K562 (cell line): Measurements from ENCODE around the gene PFKP. TPM values are rescaled to one million over a fixed set of nuclear protein-coding genes. Genes with fewer than 3 reads are reported as not detected.

Experiments
- ATAC-seq: fragments of 200-7000 bp; cut with Tn5 transposase; 3 replicates; pipeline ENCODE4 v1.9.1; 2020; ENCODE audit warnings: moderate library complexity
- BruUV-seq: library from RNA; stranded (reverse); fragments of 400-500 nt; replicated peaks from 2 replicates; lab custom pipeline; 2021; lab: Mats Ljungman, UMichigan
- CTCF ChIA-PET: fragments of 300-600 bp; formaldehyde crosslinking; extraction: SDS; loops from one replicate; lab custom pipeline; 2021; ENCODE audit warnings: low intra/inter-chr PET ratio; lab: Yijun Ruan, JAX
- POLR2A ChIA-PET: fragments of 300-600, 350-650 bp; sonication (Branson Sonifier 250); formaldehyde crosslinking; extraction: SDS; loops from one replicate; lab custom pipeline; 2021; ENCODE audit warnings: antibody characterized with exemption, inconsistent platforms; lab: Yijun Ruan, JAX
- DNase-seq, 4 experiments: peaks; one replicate each; pipeline versions ENCODE4 v3.0.0 to v3.0.0-alpha.2; 2011 to 2018; ENCODE audit warnings: low spot score in 3 of 4, mixed read lengths in 3 of 4; ENCODE audit errors: extremely low read depth in 1 of 4
- FAIRE-seq: peaks from 2 replicates; lab custom pipeline; 2011; peaks lifted over from hg19 to GRCh38; lab: Jason Lieb, UNC
- H2AFZ ChIP-seq: 2 replicates; pipeline ENCODE4 v1.6.0; 2011; ENCODE audit warnings: low read depth, low read length, control low read depth, inconsistent platforms
- H3K27ac ChIP-seq: fragments of 200-600 bp; 3 replicates; pipeline ENCODE4 v1.8.0; 2011; ENCODE audit warnings: low read depth, mild to moderate bottlenecking, control low read depth, inconsistent platforms, low read length, moderate library complexity, mixed read lengths; ENCODE audit errors: extremely low read depth
- H3K27me3 ChIP-seq, 2 experiments: fragments of 300-600 bp in 1 of 2; 2 replicates in 1 of 2; 3 replicates in 1 of 2; pipeline versions ENCODE4 v1.6.0 to v1.8.0; 2011; ENCODE audit warnings: inconsistent platforms in 2 of 2, low read length in 2 of 2, mild to moderate bottlenecking in 1 of 2, mixed read lengths in 1 of 2, moderate library complexity in 1 of 2; ENCODE audit not compliant: control insufficient read depth in 2 of 2, insufficient read depth in 2 of 2
- H3K36me3 ChIP-seq: fragments of 300-600 bp; 3 replicates; pipeline ENCODE4 v1.8.0; 2011; ENCODE audit warnings: mild to moderate bottlenecking, low read length, inconsistent platforms; ENCODE audit not compliant: control insufficient read depth, insufficient read depth
- H3K4me1 ChIP-seq, 2 experiments: fragments of 200-600 bp in 1 of 2; replicated peaks in 1 of 2; 2 replicates in 1 of 2; 3 replicates in 1 of 2; pipeline versions ENCODE4 v1.5.1 to v1.8.0; 2011; ENCODE audit warnings: inconsistent platforms in 2 of 2, low read length in 2 of 2, mild to moderate bottlenecking in 1 of 2, mixed read lengths in 1 of 2, moderate library complexity in 1 of 2; ENCODE audit not compliant: control insufficient read depth in 2 of 2, insufficient read depth in 2 of 2
- H3K4me2 ChIP-seq: 2 replicates; pipeline ENCODE4 v1.6.1; 2011; ENCODE audit warnings: low read length, control low read depth, inconsistent platforms, mixed read lengths; ENCODE audit not compliant: insufficient read depth
- H3K4me3 ChIP-seq: fragments of 200-600 bp; sonication (generic), shearing (Covaris generic); 2 replicates; pipeline ENCODE4 v1.5.1; 2016; ENCODE audit warnings: control low read depth, inconsistent platforms
- H3K79me2 ChIP-seq: fragments of 200-600 bp; 3 replicates; pipeline ENCODE4 v1.8.0; 2011; ENCODE audit warnings: low read length, inconsistent platforms; ENCODE audit not compliant: control insufficient read depth, insufficient read depth
- H3K9ac ChIP-seq, 2 experiments: 2 replicates each; pipeline versions ENCODE4 v1.6.0 to v1.6.1; 2011; ENCODE audit warnings: low read depth in 2 of 2, low read length in 2 of 2, control low read depth in 1 of 2, inconsistent platforms in 1 of 2, mild to moderate bottlenecking in 1 of 2, mixed read lengths in 1 of 2; ENCODE audit not compliant: insufficient read depth in 1 of 2
- H3K9me1 ChIP-seq: one replicate; pipeline ENCODE4 v1.6.0; 2011; ENCODE audit warnings: inconsistent platforms, mild to moderate bottlenecking, low read length, moderate library complexity; ENCODE audit not compliant: control insufficient read depth, insufficient read depth
- H3K9me3 ChIP-seq: replicated peaks from 2 replicates; pipeline ENCODE4 v1.5.1; 2011; ENCODE audit warnings: low read depth, low read length, inconsistent platforms; ENCODE audit not compliant: control insufficient read depth, insufficient read depth
- H4K20me1 ChIP-seq: replicated peaks from 2 replicates; pipeline ENCODE4 v1.6.1; 2011; ENCODE audit warnings: low read length, inconsistent platforms, mixed read lengths; ENCODE audit not compliant: control insufficient read depth, insufficient read depth
- ADNP ChIP-seq: fragments of 200-800 bp; sonication (Bioruptor generic); IDR thresholded peaks from 2 replicates; pipeline ENCODE4 v1.6.1; 2016; ENCODE audit warnings: missing genetic modification characterization, missing compliant biosample characterization
- ARNT ChIP-seq, 2 experiments: fragments of 450-650 bp; IDR thresholded peaks; 2 replicates each; pipeline ENCODE4 v1.6.1; 2016; ENCODE audit warnings: mild to moderate bottlenecking in 1 of 2
- BDP1 ChIP-seq: IDR thresholded peaks from 3 replicates; pipeline ENCODE4 v1.6.1; 2011; ENCODE audit not compliant: insufficient read length, insufficient read depth
- ESRRA ChIP-seq: fragments of 450-650 bp; IDR thresholded peaks from 2 replicates; pipeline ENCODE4 v1.6.1; 2014; ENCODE audit warnings: low read depth, mild to moderate bottlenecking, moderate library complexity, borderline replicate concordance
- FIP1L1 ChIP-seq: fragments of 200-400 bp; formaldehyde crosslinking; IDR thresholded peaks from 2 replicates; pipeline ENCODE4 v1.6.1; 2018; ENCODE audit warnings: mild to moderate bottlenecking, low read depth, low read length; ENCODE audit not compliant: poor library complexity, severe bottlenecking
- IRF1 ChIP-seq: sonication (generic); formaldehyde crosslinking; IDR thresholded peaks from 2 replicates; pipeline ENCODE4 v1.8.0; 2022; ENCODE audit warnings: missing genetic modification reagents, mild to moderate bottlenecking, borderline replicate concordance
- MEIS2 ChIP-seq: fragments of 450-650 bp; IDR thresholded peaks from 2 replicates; pipeline ENCODE4 v1.6.1; 2014; ENCODE audit warnings: mild to moderate bottlenecking; ENCODE audit not compliant: partially characterized antibody
- MNT ChIP-seq, 2 experiments: fragments of 450-650 bp; conservative IDR thresholded peaks; 2 replicates each; pipeline ENCODE4 v1.6.1; 2017; ENCODE audit warnings: mild to moderate bottlenecking in 2 of 2, moderate library complexity in 2 of 2
- RBM25 ChIP-seq: fragments of 200-400 bp; formaldehyde crosslinking; IDR thresholded peaks from 2 replicates; pipeline ENCODE4 v1.6.1; 2018; ENCODE audit warnings: low read length, low read depth, moderate library complexity; ENCODE audit not compliant: severe bottlenecking
- SP1 ChIP-seq: sonication (generic); formaldehyde crosslinking; IDR thresholded peaks from 2 replicates; pipeline ENCODE4 v1.8.1; 2022; ENCODE audit warnings: mild to moderate bottlenecking, missing genetic modification reagents
- TAF7 ChIP-seq: fragments of 450-650 bp; IDR thresholded peaks from 2 replicates; pipeline ENCODE4 v1.6.1; 2016; ENCODE audit warnings: missing genetic modification characterization, missing compliant biosample characterization
- TARDBP ChIP-seq: fragments of 450-650 bp; IDR thresholded peaks from 2 replicates; pipeline ENCODE4 v1.6.1; 2016
- THRB ChIP-seq: fragments of 450-650 bp; formaldehyde crosslinking; conservative IDR thresholded peaks from 2 replicates; pipeline ENCODE4 v1.4.0; 2022; ENCODE audit warnings: mild to moderate bottlenecking, missing genetic modification characterization
- ZKSCAN8 ChIP-seq: fragments of 200-800 bp; sonication (Bioruptor generic); IDR thresholded peaks from 2 replicates; pipeline ENCODE4 v1.6.1; 2016; ENCODE audit warnings: missing genetic modification characterization, missing compliant biosample characterization
- ZNF347 ChIP-seq: fragments of 450-650 bp; formaldehyde crosslinking; IDR thresholded peaks from 2 replicates; pipeline ENCODE4 v1.4.0; 2020; ENCODE audit warnings: low read depth, mild to moderate bottlenecking, moderate library complexity
- WGBS: fragments of 100-300 bp; shearing (Covaris generic); methylation state at CpG from one replicate; pipeline ENCODE4 v1.1.6; 2016; ENCODE audit warnings: low coverage, mixed read lengths; ENCODE audit not compliant: insufficient coverage; ENCODE audit errors: missing lambda C conversion rate; 5-methylcytosine and 5-hydroxymethylcytosine counted together
- in situ Hi-C: fragments of 300-500 bp; cut with MboI; formaldehyde crosslinking; loops from 4 replicates; pipeline ENCODE4 v1.15.0; 2018; ENCODE audit warnings: inconsistent platforms, mixed read lengths
- intact Hi-C: fragments of 100-400 bp; cut with micrococcal nuclease; formaldehyde crosslinking; loops from 2 replicates; pipeline ENCODE4 v1.14.2; 2022
- polyA plus RNA-seq, 8 experiments: library from polyadenylated mRNA; depleted of rRNA in 4 of 8; stranded (reverse) in 5 of 8; unstranded in 3 of 8; fragments of >200 nt; fragmentation: Nextera tagmentation in 2 of 8; fragmentation: Illumina TruSeq in 1 of 8; extraction: Ambion mirVana in 2 of 8; extraction: Trizol in 1 of 8; gene quantifications; 2 replicates each; pipeline versions ENCODE4 v1.2.1 to v1.2.3, GENCODE V29; 2011 to 2014; ENCODE audit warnings: inconsistent platforms in 1 of 8, missing spikeins in 1 of 8
- total RNA-seq, 7 experiments: library from RNA; depleted of rRNA in 6 of 7; stranded (reverse); fragments of >200 nt in 6 of 7; fragmentation: Illumina TruSeq in 2 of 7; extraction: Trizol in 2 of 7; gene quantifications; 2 replicates each; pipeline versions ENCODE4 v1.2.1 to v1.2.3, GENCODE V29; 2011 to 2021; ENCODE audit warnings: low replicate concordance in 1 of 7

PFKP gene
- total and polyA plus RNA-seq, 9 of the 15 experiments (the other 6 are each of a cell fraction or from before 2014, with no cell fraction given) = 23.5 to 116 (median 62.1) TPM

- Histone ChIP-seq H3K9me3 (no peaks in the 10 kb centered on the region), H3K4me3 (no peak overlapping the region), H2AFZ (no peak overlapping the region), H3K9me1 (no peaks in the 10 kb centered on the region), H4K20me1 (0 out of 2 replicates have a peak, but pooled peaks cover 3% of the 10 kb centered on the region), H3K4me1 (peaks cover 5 to 33% of the 10 kb centered on the region in 2 experiments), H3K27ac (no peak overlapping the region), H3K4me2 (no peak overlapping the region), H3K27me3 (peaks cover 0 to 24% of the 10 kb centered on the region in 2 experiments; a peak in 2 of 5 replicates), H3K36me3 (peaks cover 7% of the 10 kb centered on the region; the same call in 1 of the 3 replicates), H3K9ac (no peak overlapping the region), H3K79me2 (peaks cover 21% of the 10 kb centered on the region)
- WGBS = 69% methylated on average over 1 of the region's 2 CpGs
- POLR2A ChIA-PET = interaction anchor here (0.7 kb wide), 1 partner anchor 8 kb away, joined by 3 read pairs; no protein-coding TSS in a partner anchor
- ATAC-seq = no peak
- no peak for TF ChIP-seq MNT (conservative IDR thresholded peaks at IDR 0.05)
- TF ChIP-seq FIP1L1 = no peak
- TF ChIP-seq ESRRA = no peak
- no peak for TF ChIP-seq RBM25
- TF ChIP-seq IRF1 (CRISPR knock-in tag) = no peak
- TF ChIP-seq ARNT (IDR thresholded peaks at IDR 0.05) = no peak
- TF ChIP-seq ADNP = no peak
- no peak for TF ChIP-seq THRB (CRISPR knock-in tag)
- no peak for TF ChIP-seq SP1
- no peak for TF ChIP-seq BDP1
- no peak for TF ChIP-seq TAF7
- no peak for TF ChIP-seq ZKSCAN8
- no peak for TF ChIP-seq TARDBP
- TF ChIP-seq MEIS2 = no peak
- no peak for TF ChIP-seq ZNF347 (CRISPR knock-in tag)
- FAIRE-seq = no peak
- no peak for DNase-seq
- in situ Hi-C loops (no loop called here), intact Hi-C loops (no loop called here)
- no TSS peak for BruUV-seq
- CTCF ChIA-PET = no interaction called here
These were observed 2.9 kb upstream of the PFKP start for GRCh38 chr10:3064423-3064822.
